ENCODE results near the gene WDR82. TPM values are rescaled to one million over a fixed set of nuclear protein-coding genes. Genes with fewer than 3 reads are reported as not detected.
A peak's percentile ranks its signal among the peaks of the same experiment; 100 is the strongest.

Gene WDR82
- total and polyA plus RNA-seq, 9 of the 15 experiments (the other 6 are each of a cell fraction or from before 2014, with no cell fraction given) = 6.4 to 62.9 (median 37.1) TPM

DNA sequence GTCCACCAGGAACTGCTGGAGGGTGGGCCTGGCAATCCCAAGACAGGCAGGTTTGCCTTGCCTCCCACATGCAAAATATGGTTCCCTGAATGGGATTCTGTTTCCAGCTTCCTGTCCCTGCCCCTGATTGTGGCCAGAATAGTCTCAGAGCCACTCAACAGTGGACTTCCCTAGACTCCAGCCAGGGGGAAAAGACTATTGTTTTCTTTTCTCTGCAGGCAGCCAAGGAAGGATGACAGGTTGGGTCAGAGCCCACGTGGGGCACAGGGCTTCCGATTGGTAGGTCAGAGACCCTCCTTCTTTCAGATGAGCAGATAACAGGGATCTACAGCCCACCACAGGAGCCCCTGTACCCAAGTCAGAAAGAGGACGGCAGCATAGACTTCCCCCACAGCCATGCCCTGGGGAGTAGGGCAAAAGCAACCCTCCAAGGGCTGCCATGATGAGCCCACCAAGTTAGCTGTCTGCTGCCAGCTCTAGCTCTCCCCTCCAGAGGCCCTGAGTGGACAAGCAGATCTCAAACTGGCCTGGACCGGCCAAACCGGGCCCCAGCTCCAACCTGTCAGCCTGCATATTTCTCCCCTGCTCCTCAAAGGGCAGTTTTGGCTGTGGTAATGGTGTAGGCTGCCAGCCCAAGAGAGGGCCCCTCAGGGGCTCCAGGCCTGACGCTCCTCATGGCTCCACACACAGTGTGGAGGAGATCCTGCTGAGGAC lies 59.4 kb downstream of the WDR82 start:
- ATAC-seq (no peak), FAIRE-seq (no peak), DNase-seq (ENCODE audit: extremely low read depth in 1 of 4, low spot score in 3 of 4) (no peak)
- Histone ChIP-seq H2AFZ (ENCODE audit: low read depth, low read length) (peak overlapping the region; percentile 74), H3K79me2 (ENCODE audit: control insufficient read depth, insufficient read depth, low read length) (no peaks in the 10 kb centered on the region), H3K4me2 (ENCODE audit: insufficient read depth, low read length) (peak overlapping the region; percentile 59), H3K4me3 (no peak overlapping the region), H3K36me3 (ENCODE audit: control insufficient read depth, insufficient read depth, low read length) (peaks cover 11% of the 10 kb centered on the region), H3K9me1 (ENCODE audit: control insufficient read depth, insufficient read depth, low read length) (no peaks in the 10 kb centered on the region), H3K27ac (ENCODE audit: extremely low read depth, low read depth, low read length) (no peak overlapping the region), H3K9me3 (replicated peaks; ENCODE audit: control insufficient read depth, insufficient read depth, low read depth, low read length) (no peaks in the 10 kb centered on the region), H4K20me1 (replicated peaks; ENCODE audit: control insufficient read depth, insufficient read depth, low read length) (no peaks in the 10 kb centered on the region), H3K27me3 (ENCODE audit: control insufficient read depth in 2 of 2, insufficient read depth in 2 of 2, low read length in 2 of 2) (no peaks in the 10 kb centered on the region), H3K4me1 (replicated peaks in 1 of 2; ENCODE audit: control insufficient read depth in 2 of 2, insufficient read depth in 2 of 2, low read length in 2 of 2) (peaks cover 27 to 52% of the 10 kb centered on the region in 2 experiments), H3K9ac (ENCODE audit: insufficient read depth in 1 of 2, low read depth in 2 of 2, low read length in 2 of 2) (peak overlapping the region in 1 of 2 experiments; percentile 84; a peak in 3 of 4 replicates)
- CTCF ChIA-PET (ENCODE audit: low intra/inter-chr PET ratio) = interaction anchor here (0.8 kb wide), 1 partner anchor 119 kb away, joined by 3 read pairs; no protein-coding TSS in a partner anchor
- POLR2A ChIA-PET = no interaction called here
- no TSS peak for BruUV-seq (replicated peaks)
- intact Hi-C loops (cut with micrococcal nuclease) (no loop called here), in situ Hi-C loops (cut with MboI) (no loop called here)
- WGBS (ENCODE audit: insufficient coverage, low coverage, missing lambda C conversion rate) = 44% methylated on average over 5 of the region's 6 CpGs
- TF ChIP-seq RBFOX2 (IDR thresholded peaks at IDR 0.05; ENCODE audit: low read depth, low read length) (peak; percentile 2; the same call in 1 of the 2 replicates), TAF9B (IDR thresholded peaks at IDR 0.05; ENCODE audit: partially characterized antibody) (no peak), NONO (IDR thresholded peaks at IDR 0.05; ENCODE audit: low read depth in 2 of 2, low read length in 1 of 2) (no peak)
- TF ChIP-seq, protein P1, sequence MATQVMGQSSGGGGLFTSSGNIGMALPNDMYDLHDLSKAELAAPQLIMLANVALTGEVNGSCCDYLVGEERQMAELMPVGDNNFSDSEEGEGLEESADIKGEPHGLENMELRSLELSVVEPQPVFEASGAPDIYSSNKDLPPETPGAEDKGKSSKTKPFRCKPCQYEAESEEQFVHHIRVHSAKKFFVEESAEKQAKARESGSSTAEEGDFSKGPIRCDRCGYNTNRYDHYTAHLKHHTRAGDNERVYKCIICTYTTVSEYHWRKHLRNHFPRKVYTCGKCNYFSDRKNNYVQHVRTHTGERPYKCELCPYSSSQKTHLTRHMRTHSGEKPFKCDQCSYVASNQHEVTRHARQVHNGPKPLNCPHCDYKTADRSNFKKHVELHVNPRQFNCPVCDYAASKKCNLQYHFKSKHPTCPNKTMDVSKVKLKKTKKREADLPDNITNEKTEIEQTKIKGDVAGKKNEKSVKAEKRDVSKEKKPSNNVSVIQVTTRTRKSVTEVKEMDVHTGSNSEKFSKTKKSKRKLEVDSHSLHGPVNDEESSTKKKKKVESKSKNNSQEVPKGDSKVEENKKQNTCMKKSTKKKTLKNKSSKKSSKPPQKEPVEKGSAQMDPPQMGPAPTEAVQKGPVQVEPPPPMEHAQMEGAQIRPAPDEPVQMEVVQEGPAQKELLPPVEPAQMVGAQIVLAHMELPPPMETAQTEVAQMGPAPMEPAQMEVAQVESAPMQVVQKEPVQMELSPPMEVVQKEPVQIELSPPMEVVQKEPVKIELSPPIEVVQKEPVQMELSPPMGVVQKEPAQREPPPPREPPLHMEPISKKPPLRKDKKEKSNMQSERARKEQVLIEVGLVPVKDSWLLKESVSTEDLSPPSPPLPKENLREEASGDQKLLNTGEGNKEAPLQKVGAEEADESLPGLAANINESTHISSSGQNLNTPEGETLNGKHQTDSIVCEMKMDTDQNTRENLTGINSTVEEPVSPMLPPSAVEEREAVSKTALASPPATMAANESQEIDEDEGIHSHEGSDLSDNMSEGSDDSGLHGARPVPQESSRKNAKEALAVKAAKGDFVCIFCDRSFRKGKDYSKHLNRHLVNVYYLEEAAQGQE (IDR thresholded peaks at IDR 0.05; ENCODE audit: borderline replicate concordance) = 0 out of 2 replicates have a peak, but pooled peaks have one; percentile 21
- TF ChIP-seq, protein P1 (CRISPR knock-in tag; IDR thresholded peaks at IDR 0.05; ENCODE audit: low read depth) = no peak
